Liver (tissue), 9 donors: ENCODE data around the gene PRIMPOL. TPM values are rescaled to one million over a fixed set of nuclear protein-coding genes. Genes with fewer than 3 reads are reported as not detected.

Experiments
- DNase-seq: peaks from one replicate; pipeline ENCODE4 v3.0.0-alpha.2; 2017; ENCODE audit warnings: low spot score
- H3K27ac ChIP-seq, 2 donors: one replicate each; pipeline ENCODE4 v1.7.0; 2013; ENCODE audit warnings: inconsistent platforms in 2 of 2, low read length in 2 of 2, control low read depth in 1 of 2, low read depth in 1 of 2, mild to moderate bottlenecking in 1 of 2
- H3K27me3 ChIP-seq, 4 donors: one replicate each; pipeline versions ENCODE4 v1.6.1 to v1.7.0; 2013; ENCODE audit warnings: low read length in 3 of 4, inconsistent platforms in 1 of 4, mild to moderate bottlenecking in 1 of 4, moderate library complexity in 1 of 4; ENCODE audit not compliant: control insufficient read depth in 4 of 4, insufficient read depth in 4 of 4
- H3K36me3 ChIP-seq, 4 donors: one replicate each; pipeline versions ENCODE4 v1.6.1 to v1.7.0; 2013; ENCODE audit warnings: low read length in 3 of 4, mild to moderate bottlenecking in 3 of 4, low read depth in 1 of 4, moderate library complexity in 1 of 4; ENCODE audit not compliant: control insufficient read depth in 4 of 4, insufficient read depth in 3 of 4
- H3K4me1 ChIP-seq, 4 donors: one replicate each; pipeline versions ENCODE4 v1.6.1 to v1.7.0; 2013; ENCODE audit warnings: low read length in 3 of 4, mild to moderate bottlenecking in 3 of 4, moderate library complexity in 1 of 4; ENCODE audit not compliant: control insufficient read depth in 4 of 4, insufficient read depth in 4 of 4
- H3K4me3 ChIP-seq, 3 donors: one replicate each; pipeline versions ENCODE4 v1.6.1 to v1.7.0; 2013; ENCODE audit warnings: low read length in 3 of 3, control low read depth in 1 of 3, low read depth in 1 of 3, mild to moderate bottlenecking in 1 of 3
- H3K9ac ChIP-seq, 2 donors: one replicate each; pipeline ENCODE4 v1.7.0; 2013; ENCODE audit warnings: low read length in 2 of 2, mild to moderate bottlenecking in 2 of 2, moderate library complexity in 2 of 2, control low read depth in 1 of 2, low read depth in 1 of 2
- H3K9me3 ChIP-seq, 4 donors: one replicate each; pipeline versions ENCODE4 v1.6.1 to v1.7.0; 2013; ENCODE audit warnings: low read length in 3 of 4; ENCODE audit not compliant: control insufficient read depth in 4 of 4
- EGR1 ChIP-seq, 2 donors: IDR thresholded peaks; 2 replicates each; pipeline ENCODE4 v1.6.1; 2016 to 2018; ENCODE audit warnings: antibody characterized with exemption in 2 of 2, low read depth in 2 of 2
- FOXA1 ChIP-seq: IDR thresholded peaks from 2 replicates; pipeline ENCODE4 v1.6.1; 2016; ENCODE audit warnings: antibody characterized with exemption
- FOXA2 ChIP-seq: IDR thresholded peaks from 2 replicates; pipeline ENCODE4 v1.6.1; 2016; ENCODE audit warnings: antibody characterized with exemption
- GABPA ChIP-seq, 2 donors: IDR thresholded peaks in 1 of 2; conservative IDR thresholded peaks in 1 of 2; 2 replicates each; pipeline ENCODE4 v1.6.1; 2016; ENCODE audit warnings: antibody characterized with exemption in 2 of 2, mild to moderate bottlenecking in 1 of 2, moderate library complexity in 1 of 2
- HNF4A ChIP-seq, 2 donors: conservative IDR thresholded peaks; 2 replicates each; pipeline ENCODE4 v1.6.1; 2016; ENCODE audit warnings: antibody characterized with exemption in 2 of 2, mild to moderate bottlenecking in 2 of 2
- HNF4G ChIP-seq: IDR thresholded peaks from 2 replicates; pipeline ENCODE4 v1.6.1; 2016; ENCODE audit warnings: antibody characterized with exemption
- JUND ChIP-seq, 2 donors: IDR thresholded peaks; 2 replicates each; pipeline ENCODE4 v1.6.1; 2016; ENCODE audit warnings: antibody characterized with exemption in 2 of 2
- NR2F2 ChIP-seq: IDR thresholded peaks from 2 replicates; pipeline ENCODE4 v1.6.1; 2016; ENCODE audit warnings: antibody characterized with exemption
- RAD21 ChIP-seq, 2 donors: IDR thresholded peaks; 2 replicates each; pipeline ENCODE4 v1.6.1; 2016; ENCODE audit warnings: antibody characterized with exemption in 2 of 2, mild to moderate bottlenecking in 2 of 2
- REST ChIP-seq: IDR thresholded peaks from 2 replicates; pipeline ENCODE4 v1.6.1; 2016; ENCODE audit warnings: antibody characterized with exemption, mild to moderate bottlenecking
- RXRA ChIP-seq, 2 donors: IDR thresholded peaks; 2 replicates each; pipeline ENCODE4 v1.6.1; 2017 to 2018; ENCODE audit warnings: antibody characterized with exemption in 2 of 2, mild to moderate bottlenecking in 1 of 2
- SP1 ChIP-seq: IDR thresholded peaks from 2 replicates; pipeline ENCODE4 v1.6.1; 2018; ENCODE audit warnings: antibody characterized with exemption, mild to moderate bottlenecking
- TAF1 ChIP-seq: conservative IDR thresholded peaks from 2 replicates; pipeline ENCODE4 v1.6.1; 2016; ENCODE audit warnings: antibody characterized with exemption, mild to moderate bottlenecking
- YY1 ChIP-seq: IDR thresholded peaks from 2 replicates; pipeline ENCODE4 v1.6.1; 2016; ENCODE audit warnings: antibody characterized with exemption, mild to moderate bottlenecking
- ZBTB33 ChIP-seq: IDR thresholded peaks from 2 replicates; pipeline ENCODE4 v1.6.1; 2016; ENCODE audit warnings: antibody characterized with exemption
- WGBS: extraction: QIAGEN DNeasy Blood & Tissue Kit; methylation state at CpG from one replicate; pipeline ENCODE4 v1.1.7; 2013; 5-methylcytosine and 5-hydroxymethylcytosine counted together
- polyA plus RNA-seq, 2 donors: library from polyadenylated mRNA; stranded (reverse) in 1 of 2; unstranded in 1 of 2; fragments of 200-250 nt in 1 of 2; fragments of >200 nt in 1 of 2; fragmentation: Nextera tagmentation in 1 of 2; extraction: Ambion mirVana in 1 of 2; gene quantifications; one replicate each; pipeline versions ENCODE4 v1.2.1 to v1.2.3, GENCODE V29; 2013 to 2015
- total RNA-seq, 2 donors: library from RNA; depleted of rRNA; stranded (reverse); fragments of >200 nt; gene quantifications; one replicate each; pipeline ENCODE4 v1.2.3, GENCODE V29; 2014
- TF ChIP-seq, protein P1 (sequence below): fragments of 150-350 bp; IDR thresholded peaks from 2 replicates; pipeline ENCODE4 v1.5.1; 2017; ENCODE audit warnings: improper control_type of control experiment, low read depth, low read length; ENCODE audit not compliant: missing input control
- TF ChIP-seq, protein P2 (sequence below): IDR thresholded peaks from 2 replicates; pipeline ENCODE4 v1.6.1; 2016; ENCODE audit warnings: antibody characterized with exemption
- TF ChIP-seq, protein P3 (sequence below): IDR thresholded peaks from 2 replicates; pipeline ENCODE4 v1.6.1; 2016; ENCODE audit warnings: antibody characterized with exemption
- donor health status: healthy.
- donor health status: healthy.
- donor health status: healthy.
- donor health status: healthy.
- donor health status: healthy.

Gene PRIMPOL
- total and polyA plus RNA-seq, 4 donors: 2.2 to 7.3 (median 5.5) TPM

- no peak overlapping the region for H3K4me3 ChIP-seq
Measured at GRCh38 chr4:184668096-184668495, 18.6 kb downstream of the PRIMPOL start.

DNA sequence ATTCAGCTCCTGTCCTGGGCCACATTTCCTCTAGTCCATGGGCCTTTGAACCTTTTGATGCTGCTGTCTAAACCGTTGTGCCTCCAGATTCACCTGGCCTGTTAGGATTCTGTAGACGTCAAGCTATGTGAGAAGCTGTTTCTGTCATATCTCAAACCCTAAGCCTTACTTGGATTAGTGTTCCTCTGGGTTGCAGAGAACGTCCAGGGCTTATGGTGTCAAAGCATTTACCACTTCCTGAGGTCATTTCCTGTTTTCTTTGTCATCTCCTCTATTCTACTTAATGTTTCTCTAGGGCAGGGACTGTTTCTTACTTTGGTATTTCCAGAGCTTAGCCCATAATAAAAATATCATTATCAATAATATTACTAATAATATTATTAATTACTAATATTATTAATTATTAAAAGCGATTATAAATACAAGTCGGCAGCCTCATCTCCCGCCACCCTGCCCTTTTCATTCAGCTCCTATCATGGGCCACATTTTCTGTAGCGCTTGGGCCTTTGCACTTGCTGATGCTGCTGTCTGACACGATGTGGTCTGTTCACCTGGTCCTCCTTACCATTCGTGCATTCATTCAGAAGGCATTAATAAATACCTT lies 19.1 kb downstream of the PRIMPOL start:
- Histone ChIP-seq H3K9me3 (no peaks in the 10 kb centered on the region), H3K4me1 (peaks cover 0 to 11% (median 1%) of the 10 kb centered on the region in 4 donors), H3K27ac (no peak overlapping the region), H3K9ac (no peak overlapping the region), H3K27me3 (no peaks in the 10 kb centered on the region), H3K4me3 (no peak overlapping the region), H3K36me3 (peaks cover 0 to 13% (median 8%) of the 10 kb centered on the region in 4 donors)
- TF ChIP-seq TAF1: no peak
- no peak for TF ChIP-seq YY1
- no peak for TF ChIP-seq NR2F2
- no peak for TF ChIP-seq HNF4G
- TF ChIP-seq, protein P1, sequence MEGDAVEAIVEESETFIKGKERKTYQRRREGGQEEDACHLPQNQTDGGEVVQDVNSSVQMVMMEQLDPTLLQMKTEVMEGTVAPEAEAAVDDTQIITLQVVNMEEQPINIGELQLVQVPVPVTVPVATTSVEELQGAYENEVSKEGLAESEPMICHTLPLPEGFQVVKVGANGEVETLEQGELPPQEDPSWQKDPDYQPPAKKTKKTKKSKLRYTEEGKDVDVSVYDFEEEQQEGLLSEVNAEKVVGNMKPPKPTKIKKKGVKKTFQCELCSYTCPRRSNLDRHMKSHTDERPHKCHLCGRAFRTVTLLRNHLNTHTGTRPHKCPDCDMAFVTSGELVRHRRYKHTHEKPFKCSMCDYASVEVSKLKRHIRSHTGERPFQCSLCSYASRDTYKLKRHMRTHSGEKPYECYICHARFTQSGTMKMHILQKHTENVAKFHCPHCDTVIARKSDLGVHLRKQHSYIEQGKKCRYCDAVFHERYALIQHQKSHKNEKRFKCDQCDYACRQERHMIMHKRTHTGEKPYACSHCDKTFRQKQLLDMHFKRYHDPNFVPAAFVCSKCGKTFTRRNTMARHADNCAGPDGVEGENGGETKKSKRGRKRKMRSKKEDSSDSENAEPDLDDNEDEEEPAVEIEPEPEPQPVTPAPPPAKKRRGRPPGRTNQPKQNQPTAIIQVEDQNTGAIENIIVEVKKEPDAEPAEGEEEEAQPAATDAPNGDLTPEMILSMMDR: no peak
- TF ChIP-seq JUND (IDR thresholded peaks at IDR 0.05): no peak
- TF ChIP-seq, protein P2, sequence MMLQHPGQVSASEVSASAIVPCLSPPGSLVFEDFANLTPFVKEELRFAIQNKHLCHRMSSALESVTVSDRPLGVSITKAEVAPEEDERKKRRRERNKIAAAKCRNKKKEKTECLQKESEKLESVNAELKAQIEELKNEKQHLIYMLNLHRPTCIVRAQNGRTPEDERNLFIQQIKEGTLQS: no peak
- TF ChIP-seq, protein P3, sequence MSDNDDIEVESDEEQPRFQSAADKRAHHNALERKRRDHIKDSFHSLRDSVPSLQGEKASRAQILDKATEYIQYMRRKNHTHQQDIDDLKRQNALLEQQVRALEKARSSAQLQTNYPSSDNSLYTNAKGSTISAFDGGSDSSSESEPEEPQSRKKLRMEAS: no peak
- TF ChIP-seq ZBTB33: no peak
- no peak for TF ChIP-seq FOXA2
- TF ChIP-seq RXRA (IDR thresholded peaks at IDR 0.05): no peak
- no peak for TF ChIP-seq RAD21 (IDR thresholded peaks at IDR 0.05)
- TF ChIP-seq GABPA (IDR thresholded peaks at IDR 0.05 in 1 of 2, conservative IDR thresholded peaks at IDR 0.05 in 1 of 2): no peak
- TF ChIP-seq EGR1 (IDR thresholded peaks at IDR 0.05; ENCODE audit: low read depth in 2 of 2): no peak
- no peak for TF ChIP-seq REST
- no peak for TF ChIP-seq SP1
- no peak for TF ChIP-seq HNF4A (conservative IDR thresholded peaks at IDR 0.05)
- TF ChIP-seq FOXA1: no peak
- 85% methylated on average over 9 of the region's 9 CpGs for WGBS
- DNase-seq: no peak

More at GRCh38 chr4:184668096-184668495, 18.6 kb downstream of the PRIMPOL start:
- DNase-seq: no peak
- no peak for TF ChIP-seq GABPA (IDR thresholded peaks at IDR 0.05 in 1 of 2, conservative IDR thresholded peaks at IDR 0.05 in 1 of 2)
- no peak for TF ChIP-seq NR2F2
- no peak for TF ChIP-seq JUND (IDR thresholded peaks at IDR 0.05)
- no peak for TF ChIP-seq HNF4G
- no peak for TF ChIP-seq TAF1
- no peak for TF ChIP-seq RXRA (IDR thresholded peaks at IDR 0.05)
- no peak for TF ChIP-seq YY1
- TF ChIP-seq ZBTB33: no peak
- TF ChIP-seq FOXA1: no peak
- H3K4me1 ChIP-seq: peaks cover 0 to 11% (median 1%) of the 10 kb centered on the region in 4 donors
- H3K27me3 ChIP-seq: no peaks in the 10 kb centered on the region
- H3K9me3 ChIP-seq: no peaks in the 10 kb centered on the region
- 96% methylated on average over 9 of the region's 9 CpGs for WGBS
- H3K9ac ChIP-seq: no peak overlapping the region
- H3K27ac ChIP-seq: no peak overlapping the region
- H3K36me3 ChIP-seq: peaks cover 0 to 13% (median 8%) of the 10 kb centered on the region in 4 donors
